Myocyte (in vitro differentiated cells): ENCODE data around the gene STMND1. TPM values are rescaled to one million over a fixed set of nuclear protein-coding genes. Genes with fewer than 3 reads are reported as not detected.
"Not testable (repeated sequence)": the region's sequence is repeated elsewhere in the genome, so short reads cannot be mapped to it uniquely, and the experiment has no call there.

ENCODE experiments used
- DNase-seq: peaks from one replicate; pipeline ENCODE4 v3.0.0-alpha.2; 2012; ENCODE audit warnings: low read depth
- polyA plus RNA-seq: library from polyadenylated mRNA; unstranded; fragments of >200 nt; gene quantifications from one replicate; pipeline ENCODE4 v1.2.1, GENCODE V29; 2012; ENCODE audit warnings: missing spikeins
- total RNA-seq: library from RNA; depleted of rRNA; stranded (reverse); fragments of >200 nt; gene quantifications from 2 replicates; pipeline ENCODE4 v1.2.3, GENCODE V29; 2014

STMND1 gene
- not detected in 2 replicates for total RNA-seq
- not detected for polyA plus RNA-seq

DNA sequence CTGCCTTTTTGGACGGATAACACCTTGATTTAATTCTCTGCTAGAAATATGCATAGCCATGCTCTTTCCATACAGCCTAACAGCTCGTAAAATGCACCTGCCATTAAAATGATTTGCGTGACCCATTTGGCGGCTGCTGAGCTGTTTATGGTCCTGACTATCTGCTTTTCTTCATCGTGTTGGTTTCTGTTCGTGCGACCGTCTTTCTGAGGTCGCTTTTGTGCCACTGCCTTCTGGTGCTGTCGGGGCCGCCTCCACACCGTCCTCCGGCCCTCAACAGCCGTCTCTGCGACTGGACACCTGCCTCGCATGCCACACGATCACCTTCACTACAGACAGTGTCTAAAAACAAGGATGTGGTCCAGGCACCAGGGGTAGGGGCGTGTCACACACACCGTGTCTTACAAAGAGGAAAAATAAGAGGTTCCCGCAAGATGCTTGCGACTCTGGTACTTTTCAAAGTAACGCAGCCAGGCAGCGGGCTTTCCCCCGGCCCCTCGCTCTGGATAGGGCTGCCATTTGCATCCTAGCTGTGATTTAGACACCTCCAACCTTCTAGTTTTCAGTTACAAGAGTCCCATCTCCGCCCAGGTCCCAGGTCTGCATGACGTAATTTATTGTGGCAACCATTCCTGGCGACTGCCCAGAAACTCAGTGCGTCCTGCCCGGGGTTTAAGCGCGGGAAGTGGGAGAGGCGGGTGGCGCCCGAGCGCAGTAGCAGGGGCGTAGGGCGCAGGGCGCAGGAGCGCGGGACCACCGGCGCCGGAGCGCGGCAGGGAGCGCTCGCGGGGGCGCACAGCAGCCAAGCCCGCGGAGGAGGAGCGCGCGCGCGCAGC is at the start of gene STMND1:
TSS of gene STMND1 (plus strand) at position 629 of the 836 bp plus-strand sequence. CDS start 208 bp downstream, outside the sequence.
- peak; percentile 24 for DNase-seq

DNA sequence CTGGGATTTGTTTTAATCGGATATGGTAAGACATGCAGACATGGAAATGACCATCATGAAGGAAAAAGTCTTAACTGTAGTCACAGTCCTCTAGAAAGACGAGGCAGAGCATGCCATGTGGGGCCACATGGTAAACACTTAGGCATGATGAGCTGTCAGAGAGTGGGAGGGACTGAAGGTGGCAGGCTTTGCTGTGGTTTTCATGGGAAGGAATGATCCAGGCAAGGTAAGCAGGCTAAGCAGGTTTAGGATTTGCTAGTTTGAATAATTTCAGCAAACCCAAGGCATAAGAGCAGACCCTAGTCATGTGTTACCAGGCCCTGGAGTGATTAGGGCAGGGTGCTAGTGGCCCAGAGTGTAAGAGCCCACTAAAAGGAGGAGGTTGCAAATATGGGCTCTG is 47.2 kb upstream of the STMND1 start:
- no peak for DNase-seq

DNA sequence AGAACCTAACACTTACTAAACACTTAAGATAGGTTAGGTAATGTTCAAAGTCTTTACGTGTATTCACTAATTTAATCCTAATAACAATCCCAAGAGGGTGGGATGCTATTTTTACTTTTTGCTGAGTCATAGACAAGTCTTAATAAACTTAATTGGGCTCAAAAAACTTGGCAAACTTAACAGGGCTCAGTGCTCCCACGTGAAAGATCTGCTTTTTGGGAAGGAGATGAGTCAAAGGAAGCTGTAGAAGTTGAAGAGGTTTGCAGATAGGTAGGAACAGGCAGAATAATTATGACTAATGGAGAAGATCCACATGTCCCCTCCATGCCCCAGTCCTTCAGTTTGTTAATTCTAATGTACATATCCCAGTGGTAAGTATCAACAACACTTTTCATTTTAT is 44.5 kb upstream of the STMND1 start:
- no peak for DNase-seq

- DNase-seq = no peak
Measured at GRCh38 chr6:17058550-17058949, 43.3 kb upstream of the STMND1 start.

- DNase-seq = no peak
Measured at GRCh38 chr6:17059022-17059421, 42.8 kb upstream of the STMND1 start.

DNA sequence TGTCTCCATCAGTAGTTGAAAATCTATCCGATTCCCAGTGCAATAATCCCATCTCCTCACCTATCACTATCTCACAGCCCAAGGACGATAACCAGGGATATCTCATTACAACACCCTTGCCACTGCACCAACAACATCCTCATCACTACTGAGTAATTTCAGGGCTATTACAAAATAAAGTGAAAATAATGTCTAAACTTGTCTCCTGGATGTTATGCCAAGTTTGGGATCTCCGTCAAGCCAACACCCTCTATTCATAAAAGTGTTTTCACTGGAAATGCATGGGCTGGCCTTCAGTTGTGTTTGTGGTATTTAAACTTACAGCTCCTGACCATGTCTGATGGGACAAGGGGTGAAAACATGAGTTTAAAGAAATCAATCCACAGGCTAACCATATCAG is 42.0 kb upstream of the STMND1 start:
- DNase-seq = no peak

DNA sequence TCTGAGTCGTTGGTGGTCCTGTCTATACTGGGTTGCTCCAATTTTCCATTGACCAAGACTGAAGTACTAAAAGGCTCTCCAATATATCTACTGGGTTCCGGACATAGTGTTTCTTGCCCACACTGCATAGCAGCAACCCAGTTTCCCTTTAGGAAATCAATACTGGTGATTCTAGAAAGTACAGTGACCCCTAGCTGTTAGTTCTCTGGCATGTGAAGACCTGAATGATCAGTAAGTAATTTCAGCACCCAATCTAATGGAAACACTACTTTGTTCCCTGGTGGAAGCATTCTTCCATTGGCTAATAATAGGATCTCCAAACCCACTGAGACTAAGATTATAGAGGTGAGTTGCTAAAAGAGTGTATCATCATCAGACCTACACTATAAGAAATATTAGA is 40.8 kb upstream of the STMND1 start:
- DNase-seq = no peak

DNA sequence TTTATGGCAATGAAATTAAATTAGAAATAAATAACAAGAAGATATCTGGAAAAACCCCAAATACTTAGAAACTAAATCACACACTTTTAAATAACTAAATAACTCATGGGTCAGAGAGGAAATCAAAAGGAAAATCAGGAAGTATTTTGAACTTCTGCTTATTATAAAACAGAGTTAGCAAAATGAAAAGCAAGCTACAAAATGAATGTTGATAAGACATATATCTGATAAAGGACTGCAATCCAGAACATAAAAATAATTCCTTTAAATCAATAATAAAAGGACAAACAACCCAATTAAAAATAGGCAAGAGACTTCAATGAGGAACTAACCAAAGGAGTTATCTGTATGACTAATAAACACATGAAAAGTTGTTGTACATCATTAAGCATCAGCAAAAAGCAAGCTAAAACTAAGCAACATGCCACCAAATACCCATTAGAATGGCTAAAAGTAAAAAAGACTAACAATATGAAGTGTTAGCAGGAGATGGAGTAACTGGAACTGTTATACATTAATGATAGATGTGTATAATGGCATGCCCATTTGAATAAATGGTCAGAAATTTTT is 38.9 kb upstream of the STMND1 start:
- no peak for DNase-seq

DNA sequence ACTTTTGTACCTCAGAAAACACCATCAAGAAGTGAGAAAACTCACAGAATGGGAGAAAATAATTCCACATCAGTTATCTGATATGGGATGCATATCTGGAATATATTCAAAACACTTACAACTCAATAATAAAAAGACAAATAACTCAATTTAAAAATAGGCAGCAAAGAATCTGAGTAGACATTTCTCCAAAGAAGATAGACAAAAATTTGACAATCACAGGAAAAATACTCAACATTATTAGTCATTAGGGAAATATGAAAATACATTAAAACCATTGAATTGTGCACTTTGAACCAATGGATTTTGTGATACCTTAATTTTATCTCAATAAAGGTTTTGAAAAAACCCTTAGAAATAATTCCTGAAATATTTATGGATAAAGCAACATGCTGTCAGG is 36.9 kb upstream of the STMND1 start:
- DNase-seq = no peak

DNA sequence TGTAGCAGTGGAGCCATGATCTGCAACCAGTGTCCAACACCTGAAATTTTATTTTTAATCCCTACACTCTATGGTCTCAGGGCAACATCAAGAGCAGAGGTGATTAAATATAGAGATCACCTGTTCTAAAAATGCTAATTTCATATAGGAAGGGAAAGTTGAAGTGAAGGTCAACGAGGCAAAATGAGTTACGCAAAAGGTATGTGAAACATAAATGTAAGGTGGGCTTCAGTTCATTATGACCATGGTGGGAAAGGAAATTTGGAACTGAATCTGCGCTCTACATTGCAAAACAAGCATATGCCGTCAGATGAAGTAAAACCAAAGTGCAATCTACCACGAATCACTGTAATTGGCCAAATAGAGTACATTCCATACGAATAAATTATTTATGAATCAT is 35.2 kb upstream of the STMND1 start:
- no peak for DNase-seq

GRCh38 chr6:17068972-17069371 is 32.9 kb upstream of the STMND1 start:
- not testable (repeated sequence) for DNase-seq

- DNase-seq = not testable (repeated sequence)
Measured at GRCh38 chr6:17070400-17070799, 31.4 kb upstream of the STMND1 start.

- DNase-seq = not testable (repeated sequence)
Measured at GRCh38 chr6:17073596-17073995, 28.3 kb upstream of the STMND1 start.

GRCh38 chr6:17081273-17081672 is 20.6 kb upstream of the STMND1 start:
- DNase-seq = no peak

GRCh38 chr6:17081860-17082508 is 19.9 kb upstream of the STMND1 start:
- peak; percentile 38 for DNase-seq

GRCh38 chr6:17083397-17083796 is 18.5 kb upstream of the STMND1 start:
- no peak for DNase-seq

DNA sequence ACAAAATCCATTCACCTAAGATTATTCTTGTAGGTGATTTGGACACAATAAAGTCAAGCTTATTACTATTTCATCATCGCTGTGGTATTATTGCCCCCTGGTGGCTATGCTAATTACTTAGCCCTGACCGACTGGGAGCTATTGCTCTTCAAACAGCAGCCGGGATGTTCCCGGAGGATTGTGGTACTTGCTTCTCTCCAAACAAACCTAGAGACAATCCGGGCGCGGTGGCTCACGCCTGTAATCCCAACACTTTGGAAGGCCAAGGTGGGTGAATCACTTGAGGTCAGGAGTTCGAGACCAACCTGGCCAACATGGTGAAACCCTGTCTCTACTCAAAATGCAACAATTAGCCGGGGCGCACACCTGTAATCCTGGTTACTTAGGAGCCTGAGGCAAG is 15.4 kb upstream of the STMND1 start:
- peak; percentile 84 for DNase-seq

- no peak for DNase-seq
Measured at GRCh38 chr6:17088091-17088611, 13.7 kb upstream of the STMND1 start.

DNA sequence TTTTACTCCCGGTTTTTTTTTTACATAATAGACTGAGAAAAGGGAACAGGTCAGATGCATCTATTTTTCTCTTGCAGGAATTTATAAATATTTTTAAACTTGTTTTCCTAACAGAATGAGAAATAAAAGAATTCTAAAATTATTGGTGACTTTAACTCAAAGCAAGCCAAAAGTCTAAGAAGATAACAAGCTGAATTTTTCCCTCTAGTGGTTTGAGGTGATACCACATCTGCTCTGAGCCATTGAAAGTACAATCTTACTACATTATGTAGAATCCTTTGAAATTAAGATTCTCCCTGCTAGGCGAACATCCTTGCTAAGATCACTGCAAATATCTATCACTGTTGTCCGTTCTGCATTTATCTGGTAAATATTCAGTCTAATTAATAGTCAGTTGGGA is 10.7 kb upstream of the STMND1 start:
- DNase-seq = no peak

- no peak for DNase-seq
Measured at GRCh38 chr6:17093686-17094085, 8.2 kb upstream of the STMND1 start.

DNA sequence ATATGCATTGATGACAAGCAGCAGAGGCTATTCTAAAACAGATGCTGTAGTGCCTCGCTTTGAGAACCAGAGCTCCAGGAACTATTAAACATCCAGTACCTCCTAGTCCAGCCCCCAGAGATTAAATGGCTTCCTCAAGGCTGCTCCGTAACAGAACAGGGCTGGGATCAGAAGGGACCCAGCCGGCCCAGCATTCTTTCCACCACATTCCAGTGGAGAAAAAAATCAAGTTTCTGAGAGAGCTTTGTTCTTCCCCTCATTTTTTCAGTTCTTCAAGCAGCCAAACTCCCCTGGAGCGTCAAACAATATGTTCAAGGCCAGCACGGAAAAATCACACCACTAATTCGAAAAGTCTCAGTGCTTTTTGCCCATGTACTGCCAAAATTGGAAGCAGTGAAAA is 5.8 kb upstream of the STMND1 start:
- DNase-seq = no peak

- no peak for DNase-seq
Measured at GRCh38 chr6:17096652-17097051, 5.2 kb upstream of the STMND1 start.
